Activated CD4-positive, alpha-beta T cell treated with anti-CD3 and anti-CD28 coated beads for 36 hours (primary cell): Measurements from ENCODE around the gene NUBPL. TPM values are rescaled to one million over a fixed set of nuclear protein-coding genes. Genes with fewer than 3 reads are reported as not detected.
"Not testable (repeated sequence)": the region's sequence is repeated elsewhere in the genome, so short reads cannot be mapped to it uniquely, and the experiment has no call there.

Experiments
- ATAC-seq: fragments of 200-7000 bp; cut with Tn5 transposase; one replicate; pipeline ENCODE4 v1.10.0; 2021; ENCODE audit warnings: mild to moderate bottlenecking, moderate library complexity
- CTCF ChIA-PET: fragments of 350-600 bp; sonication (Branson Sonifier 250); formaldehyde crosslinking; loops from one replicate; lab custom pipeline; 2021; ENCODE audit warnings: antibody characterized with exemption; lab: Charles Lee
- POLR2A ChIA-PET: fragments of 350-600 bp; sonication (Branson Sonifier 250); formaldehyde crosslinking; loops from one replicate; lab custom pipeline; 2021; ENCODE audit warnings: antibody characterized with exemption, inconsistent platforms; lab: Charles Lee
- DNase-seq: peaks from one replicate; pipeline ENCODE4 v3.0.0-alpha.2; 2020
- H3K27ac Mint-ChIP-seq: one replicate; pipeline ENCODE4 v1.8.0; 2021; ENCODE audit warnings: mixed read lengths
- H3K27me3 Mint-ChIP-seq: one replicate; pipeline ENCODE4 v1.8.0; 2021; ENCODE audit warnings: mixed read lengths
- H3K36me3 Mint-ChIP-seq: one replicate; pipeline ENCODE4 v1.8.0; 2021; ENCODE audit warnings: low read depth, mixed read lengths
- H3K4me1 Mint-ChIP-seq: one replicate; pipeline ENCODE4 v1.8.0; 2021; ENCODE audit warnings: mixed read lengths
- H3K4me3 Mint-ChIP-seq: one replicate; pipeline ENCODE4 v1.8.0; 2021; ENCODE audit warnings: mild to moderate bottlenecking, moderate library complexity, mixed read lengths
- H3K9me3 Mint-ChIP-seq: one replicate; pipeline ENCODE4 v1.8.0; 2021; ENCODE audit warnings: low read depth, mixed read lengths
- intact Hi-C, 2 experiments: fragments of 100-400 bp; cut with DNase I in 1 of 2; cut with micrococcal nuclease in 1 of 2; formaldehyde crosslinking; loops; one replicate each; pipeline versions ENCODE4 v1.14.2 to v1.15.1; 2022 to 2024; cut with DNase I, micrococcal nuclease
- total RNA-seq, 2 experiments: library from RNA; stranded (reverse); gene quantifications; one replicate each; pipeline ENCODE4 v1.2.3, GENCODE V29; 2021

NUBPL gene
- total RNA-seq, 2 experiments from 2014 or later: 9.5 to 14.9 TPM

DNA sequence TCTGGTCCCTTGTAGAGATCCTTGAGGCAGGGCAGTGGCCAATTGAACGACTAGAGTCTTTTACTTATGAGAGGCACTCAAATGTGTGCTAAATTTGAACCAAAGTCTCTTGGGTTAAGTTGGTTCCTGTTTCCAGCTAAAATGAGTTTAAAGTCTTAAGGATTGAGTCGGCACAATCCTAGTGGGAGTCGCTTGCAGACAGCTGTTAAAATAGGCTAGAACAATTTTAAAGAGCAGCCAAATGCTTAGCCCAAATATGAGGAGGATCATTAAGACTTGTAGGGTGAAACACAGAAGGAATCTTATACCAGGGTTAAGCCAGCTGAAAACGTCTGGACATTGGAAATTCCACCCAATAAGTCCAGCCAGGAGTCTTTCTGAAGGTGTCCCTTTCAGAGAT is 216.1 kb downstream of the NUBPL start:
- Mint-ChIP-seq H3K4me3 (no peak overlapping the region), H3K36me3 (peaks cover 22% of the 10 kb centered on the region), H3K4me1 (no peaks in the 10 kb centered on the region), H3K27me3 (no peaks in the 10 kb centered on the region), H3K9me3 (peaks cover 13% of the 10 kb centered on the region), H3K27ac (no peak overlapping the region)
- no peak for ATAC-seq
- ChIA-PET POLR2A (no interaction called here), CTCF (interaction anchor here (0.6 kb wide), 1 partner anchor 415 kb away, joined by 3 read pairs; no protein-coding TSS in a partner anchor)
- no peak for DNase-seq
- intact Hi-C loops: no loop called here

DNA sequence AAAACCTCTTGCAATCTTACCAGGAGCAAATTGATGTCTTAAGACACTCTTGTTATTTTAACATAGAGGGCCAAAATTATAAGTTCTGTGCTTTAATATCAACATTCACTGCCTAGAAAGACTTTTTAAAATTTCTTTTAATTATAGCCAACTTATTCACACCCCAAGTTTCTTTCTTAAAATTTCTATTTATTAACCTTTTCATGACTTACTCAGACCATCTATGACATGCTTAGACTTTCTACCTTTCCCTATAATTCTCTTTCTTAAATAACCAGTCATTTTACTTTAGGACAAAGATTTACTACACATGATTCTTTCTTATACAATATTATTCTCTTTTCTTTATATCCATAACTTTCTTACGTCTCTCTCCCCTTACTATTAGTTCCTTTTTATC is 220.4 kb downstream of the NUBPL start:
- POLR2A ChIA-PET: no interaction called here
- CTCF ChIA-PET: no interaction called here
- H3K9me3 Mint-ChIP-seq: peaks cover 13% of the 10 kb centered on the region

DNA sequence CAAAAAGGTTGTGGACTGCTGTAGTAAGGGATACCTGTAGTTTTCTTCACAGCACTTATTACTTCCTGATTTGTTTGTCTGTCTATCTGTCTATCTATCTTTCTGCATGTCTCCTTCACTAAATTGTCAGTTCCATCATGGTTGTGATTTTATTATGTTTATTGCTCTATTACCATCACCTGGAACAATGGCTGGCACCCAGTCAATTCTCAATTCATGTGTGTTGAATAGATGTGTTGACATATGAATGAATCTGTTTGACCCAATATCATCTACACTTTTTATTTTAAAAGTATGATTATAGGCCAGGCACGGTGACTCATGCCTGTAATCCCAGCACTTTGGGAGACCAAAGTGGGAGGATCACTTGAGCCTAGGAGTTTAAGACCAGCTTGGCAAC is 224.4 kb downstream of the NUBPL start:
- H3K4me1 Mint-ChIP-seq: no peaks in the 10 kb centered on the region
- H3K9me3 Mint-ChIP-seq: peaks cover 11% of the 10 kb centered on the region
- no peaks in the 10 kb centered on the region for H3K27me3 Mint-ChIP-seq
- ATAC-seq: no peak
- H3K27ac Mint-ChIP-seq: no peak overlapping the region
- ChIA-PET CTCF (no interaction called here), POLR2A (no interaction called here)
- no peak for DNase-seq
- H3K4me3 Mint-ChIP-seq: no peak overlapping the region
- peaks cover 23% of the 10 kb centered on the region for H3K36me3 Mint-ChIP-seq
- intact Hi-C loops: no loop called here

More for the DNA sequence above, 220.4 kb downstream of the NUBPL start:
- H3K4me3 Mint-ChIP-seq: no peak overlapping the region
- peaks cover 12% of the 10 kb centered on the region for H3K36me3 Mint-ChIP-seq
- DNase-seq (no peak), ATAC-seq (no peak)
- intact Hi-C loops: no loop called here
- no peaks in the 10 kb centered on the region for H3K4me1 Mint-ChIP-seq
- H3K27ac Mint-ChIP-seq: no peak overlapping the region
- H3K27me3 Mint-ChIP-seq: no peaks in the 10 kb centered on the region

DNA sequence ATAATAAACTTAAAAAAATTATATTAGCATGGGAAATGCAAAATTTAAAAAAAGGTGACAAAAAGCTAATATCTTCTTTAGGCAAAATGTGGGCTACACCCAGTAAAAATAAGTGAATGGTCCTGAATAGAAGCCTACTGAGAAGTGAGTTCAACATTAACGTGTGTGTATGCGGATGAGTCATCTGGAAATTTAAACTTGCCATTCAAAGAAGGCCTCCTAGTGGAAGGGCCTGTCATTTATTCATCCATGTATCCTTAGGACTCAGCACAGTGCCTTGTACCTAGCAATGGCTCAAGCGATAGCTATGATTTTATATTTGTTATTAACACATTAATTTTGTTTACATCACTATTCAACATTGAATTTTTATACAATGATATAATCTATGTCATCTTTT is 226.2 kb downstream of the NUBPL start:
- H3K4me3 Mint-ChIP-seq: no peak overlapping the region
- CTCF ChIA-PET: no interaction called here

DNA sequence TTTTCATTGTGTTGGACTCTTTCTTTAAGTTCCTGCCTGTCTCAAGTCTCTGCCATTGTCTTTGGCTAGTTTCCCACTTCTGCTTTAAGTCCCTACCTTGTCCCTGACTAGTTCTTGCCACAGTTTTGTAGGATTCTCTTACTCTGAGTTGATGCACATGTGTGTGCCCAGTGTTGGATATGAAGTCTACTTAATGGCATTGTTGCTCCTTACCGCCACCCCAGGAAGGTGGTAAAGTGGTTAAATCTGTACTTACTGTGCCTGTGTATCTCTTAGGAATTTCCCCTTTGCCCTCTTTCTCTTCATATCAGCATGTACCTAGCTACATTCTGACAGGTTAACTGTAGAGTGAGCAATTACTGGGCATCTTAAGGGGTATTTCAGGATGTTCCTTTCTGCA is 227.1 kb downstream of the NUBPL start:
- ChIA-PET CTCF (no interaction called here), POLR2A (no interaction called here)
- intact Hi-C loops: no loop called here
- ATAC-seq: no peak
- no peak overlapping the region for H3K4me3 Mint-ChIP-seq
- peaks cover 22% of the 10 kb centered on the region for H3K36me3 Mint-ChIP-seq
- no peak for DNase-seq
- H3K9me3 Mint-ChIP-seq: peaks cover 5% of the 10 kb centered on the region
- no peaks in the 10 kb centered on the region for H3K27me3 Mint-ChIP-seq
- H3K27ac Mint-ChIP-seq: no peak overlapping the region
- H3K4me1 Mint-ChIP-seq: no peaks in the 10 kb centered on the region

More for the DNA sequence above, 226.2 kb downstream of the NUBPL start:
- POLR2A ChIA-PET: no interaction called here
- intact Hi-C loops: no loop called here
- H3K27me3 Mint-ChIP-seq: no peaks in the 10 kb centered on the region
- H3K9me3 Mint-ChIP-seq: no peaks in the 10 kb centered on the region
- DNase-seq (no peak), ATAC-seq (no peak)
- no peaks in the 10 kb centered on the region for H3K4me1 Mint-ChIP-seq
- H3K36me3 Mint-ChIP-seq: peaks cover 17% of the 10 kb centered on the region
- H3K27ac Mint-ChIP-seq: no peak overlapping the region

DNA sequence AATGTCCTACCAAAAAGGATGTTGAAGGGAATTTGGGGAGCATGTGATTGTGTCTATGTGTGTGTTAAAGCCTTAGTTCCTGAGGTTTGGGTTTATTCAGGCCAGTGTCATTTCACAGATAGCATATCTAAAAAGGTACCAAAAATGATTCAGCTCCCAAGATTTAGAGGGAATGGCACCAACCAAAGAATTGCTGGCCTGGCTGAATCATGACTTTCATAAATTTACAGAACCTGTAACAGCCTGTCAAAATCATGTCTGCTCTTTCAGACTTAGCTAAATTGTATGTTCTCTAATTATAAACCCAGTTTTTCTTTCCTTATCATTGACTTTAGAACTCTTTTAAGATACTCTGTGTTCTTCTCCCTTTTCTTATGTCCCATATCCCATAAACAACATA is 231.5 kb downstream of the NUBPL start:
- H3K4me3 Mint-ChIP-seq: no peak overlapping the region
- H3K27ac Mint-ChIP-seq: no peak overlapping the region
- H3K36me3 Mint-ChIP-seq: peaks cover 21% of the 10 kb centered on the region
- no peaks in the 10 kb centered on the region for H3K4me1 Mint-ChIP-seq
- no peak for DNase-seq
- no peak for ATAC-seq
- CTCF ChIA-PET: interaction anchor here (0.7 kb wide), 1 partner anchor 346 kb away, joined by 3 read pairs; no protein-coding TSS in a partner anchor
- POLR2A ChIA-PET: no interaction called here
- no peaks in the 10 kb centered on the region for H3K27me3 Mint-ChIP-seq
- peaks cover 6% of the 10 kb centered on the region for H3K9me3 Mint-ChIP-seq
- intact Hi-C loops: no loop called here

DNA sequence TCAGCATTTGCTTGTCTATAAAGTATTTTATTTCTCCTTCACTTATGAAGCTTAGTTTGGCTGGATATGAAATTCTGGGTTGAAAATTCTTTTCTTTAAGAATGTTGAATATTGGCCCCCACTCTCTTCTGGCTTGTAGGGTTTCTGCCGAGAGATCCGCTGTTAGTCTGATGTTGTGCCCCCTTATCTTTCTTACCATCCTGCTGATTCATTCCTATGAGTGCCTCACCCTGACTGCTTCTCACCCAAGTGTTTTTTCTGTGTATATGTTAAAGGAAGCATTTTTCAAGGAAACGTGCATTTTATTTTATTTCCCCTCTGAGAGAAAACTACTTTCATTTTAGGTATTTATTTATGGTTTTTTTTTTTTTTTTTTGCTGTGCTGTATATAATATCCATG is 236.7 kb downstream of the NUBPL start:
- H3K4me3 Mint-ChIP-seq, H3K9me3 Mint-ChIP-seq, POLR2A ChIA-PET, intact Hi-C loops, H3K27ac Mint-ChIP-seq, ATAC-seq, CTCF ChIA-PET, DNase-seq, H3K27me3 Mint-ChIP-seq, H3K4me1 Mint-ChIP-seq: not testable (repeated sequence)
- H3K36me3 Mint-ChIP-seq: peaks cover 30% of the 10 kb centered on the region

DNA sequence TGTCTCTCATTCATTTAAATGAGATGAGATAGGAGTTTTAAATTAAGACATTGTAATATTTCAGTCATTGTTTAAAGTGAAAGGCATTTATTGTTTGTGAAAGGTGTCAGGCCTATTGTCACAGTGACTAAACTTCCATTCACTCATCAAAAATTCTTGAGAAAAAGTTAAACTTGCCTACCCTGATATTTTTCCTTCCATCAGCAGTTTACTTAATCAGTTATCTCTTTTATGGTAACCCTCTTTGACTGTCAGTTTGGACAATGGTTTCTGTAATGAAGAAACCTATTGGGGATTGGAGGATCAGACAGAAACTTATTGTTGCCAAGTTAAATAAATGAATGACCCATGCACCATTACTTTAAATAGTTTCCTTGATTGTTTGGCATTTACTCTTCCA is 241.6 kb downstream of the NUBPL start:
- Mint-ChIP-seq H3K4me1 (no peaks in the 10 kb centered on the region), H3K4me3 (no peak overlapping the region), H3K9me3 (peaks cover 6% of the 10 kb centered on the region), H3K27me3 (no peaks in the 10 kb centered on the region), H3K27ac (no peak overlapping the region), H3K36me3 (peaks cover 37% of the 10 kb centered on the region)
- ChIA-PET POLR2A (no interaction called here), CTCF (no interaction called here)
- no peak for ATAC-seq
- intact Hi-C loops: no loop called here
- DNase-seq: no peak

DNA sequence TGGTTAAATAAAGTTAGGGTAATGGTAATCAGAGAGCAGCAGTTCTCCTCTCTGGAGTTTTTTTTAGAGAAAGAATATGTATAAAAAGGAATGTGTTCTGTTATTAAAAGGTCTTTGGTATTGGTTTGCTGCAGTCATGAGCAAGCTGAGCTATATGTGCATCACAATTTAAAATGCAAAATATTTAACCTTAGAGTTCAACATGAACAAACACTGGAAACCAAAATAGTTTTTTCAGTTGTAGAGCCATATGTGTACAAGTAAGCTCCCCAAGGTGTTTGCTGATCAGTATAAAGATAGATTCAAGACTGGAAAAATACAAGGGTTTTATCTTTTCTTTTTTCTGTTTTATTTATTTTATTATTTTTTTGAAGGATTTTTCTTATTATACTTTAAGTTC is 245.0 kb downstream of the NUBPL start:
- Mint-ChIP-seq H3K36me3 (peaks cover 49% of the 10 kb centered on the region), H3K27ac (no peak overlapping the region), H3K4me3 (no peak overlapping the region), H3K27me3 (no peaks in the 10 kb centered on the region), H3K9me3 (peaks cover 18% of the 10 kb centered on the region), H3K4me1 (no peaks in the 10 kb centered on the region)
- intact Hi-C loops: no loop called here
- DNase-seq: no peak
- ChIA-PET POLR2A (no interaction called here), CTCF (no interaction called here)
- ATAC-seq: no peak

DNA sequence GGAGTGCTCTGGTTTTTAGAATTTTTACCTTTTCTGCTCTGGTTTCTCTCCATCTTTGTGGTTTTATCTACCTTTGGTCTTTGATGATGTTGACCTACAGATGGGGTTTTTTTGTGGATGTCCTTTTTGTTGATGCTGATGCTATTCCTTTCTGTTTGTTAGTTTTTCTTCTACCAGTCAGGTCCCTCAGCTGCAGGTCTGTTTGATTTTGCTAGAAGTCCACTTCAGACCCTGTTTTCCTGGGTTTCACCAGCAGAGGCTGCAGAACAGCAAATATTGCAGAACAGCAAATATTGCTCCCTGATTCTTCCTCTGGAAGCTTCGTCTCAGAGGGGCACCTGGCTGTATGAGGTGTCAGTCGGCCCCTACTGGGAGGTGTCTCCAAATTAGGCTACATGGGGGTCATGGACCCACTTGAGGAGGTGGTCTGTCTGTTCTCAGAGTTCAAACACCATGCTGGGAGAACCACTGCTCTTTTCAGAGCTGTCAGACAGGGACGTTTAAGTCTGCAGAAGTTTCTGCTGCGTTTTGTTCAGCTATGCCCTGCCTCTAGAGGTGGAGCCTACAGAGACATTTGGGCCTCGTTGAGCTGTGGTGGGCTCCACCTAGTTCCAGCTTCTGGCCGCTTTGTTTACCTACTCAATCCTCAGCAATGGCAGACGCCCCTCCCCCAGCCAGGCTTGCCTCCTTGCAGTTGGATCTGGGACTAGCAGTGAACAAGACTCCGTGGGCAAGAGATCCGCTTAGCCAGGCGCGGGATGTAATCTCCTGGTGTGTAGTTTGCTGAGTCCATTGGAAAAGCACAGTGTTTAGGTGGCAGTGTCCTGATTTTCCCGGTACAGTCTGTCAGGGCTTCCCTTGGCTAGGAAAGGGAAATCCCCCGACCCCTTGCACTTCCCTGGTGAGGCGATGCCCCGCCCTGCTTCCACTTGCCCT is 250.8 kb downstream of the NUBPL start:
- H3K36me3 Mint-ChIP-seq: peaks cover 78% of the 10 kb centered on the region
- H3K4me3 Mint-ChIP-seq, POLR2A ChIA-PET, H3K4me1 Mint-ChIP-seq, intact Hi-C loops, H3K27ac Mint-ChIP-seq, ATAC-seq, H3K27me3 Mint-ChIP-seq, DNase-seq: not testable (repeated sequence)
- peaks cover 44% of the 10 kb centered on the region for H3K9me3 Mint-ChIP-seq
- CTCF ChIA-PET: interaction anchor here (0.9 kb wide), 1 partner anchor 32 kb away, joined by 4 read pairs; no protein-coding TSS in a partner anchor

DNA sequence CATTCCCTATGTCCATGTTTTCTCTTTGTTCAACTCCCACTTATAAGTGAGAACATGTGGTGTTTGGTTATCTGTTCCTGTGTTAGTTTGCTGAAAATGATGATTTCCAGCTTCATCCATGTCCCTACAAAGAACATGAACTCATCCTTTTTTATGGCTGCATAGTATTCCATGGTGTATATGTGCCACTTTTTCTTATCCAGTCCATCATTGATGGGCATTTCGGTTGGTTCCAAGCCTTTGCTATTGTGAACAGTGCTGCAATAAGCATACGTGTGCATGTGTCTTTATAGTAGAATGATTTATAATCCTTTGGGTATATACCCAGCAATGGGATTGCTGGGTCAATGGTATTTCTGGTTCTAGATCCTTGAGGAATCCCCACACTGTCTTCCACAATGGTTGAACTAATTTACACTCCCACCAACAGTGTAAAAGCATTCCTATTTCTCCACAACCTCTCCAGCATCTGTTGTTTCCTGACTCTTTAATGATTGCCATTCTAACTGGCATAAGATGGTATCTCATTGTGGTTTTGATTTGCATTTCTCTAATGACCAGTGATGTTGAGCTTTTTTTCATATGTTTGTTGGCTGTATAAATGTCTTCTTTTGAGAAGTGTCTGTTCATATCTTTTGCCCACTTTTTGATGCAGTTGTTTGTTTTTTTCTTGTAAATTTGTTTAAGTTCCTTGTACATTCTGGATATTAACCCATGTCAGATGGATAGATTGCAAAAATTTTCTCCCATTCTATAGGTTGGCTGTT is 252.7 kb downstream of the NUBPL start:
- ATAC-seq, CTCF ChIA-PET, intact Hi-C loops, H3K4me3 Mint-ChIP-seq, POLR2A ChIA-PET, DNase-seq, H3K27ac Mint-ChIP-seq, H3K27me3 Mint-ChIP-seq, H3K4me1 Mint-ChIP-seq: not testable (repeated sequence)
- peaks cover 40% of the 10 kb centered on the region for H3K9me3 Mint-ChIP-seq
- H3K36me3 Mint-ChIP-seq: peaks cover 70% of the 10 kb centered on the region
